ENCODE data around the gene CHMP4B.

DNA sequence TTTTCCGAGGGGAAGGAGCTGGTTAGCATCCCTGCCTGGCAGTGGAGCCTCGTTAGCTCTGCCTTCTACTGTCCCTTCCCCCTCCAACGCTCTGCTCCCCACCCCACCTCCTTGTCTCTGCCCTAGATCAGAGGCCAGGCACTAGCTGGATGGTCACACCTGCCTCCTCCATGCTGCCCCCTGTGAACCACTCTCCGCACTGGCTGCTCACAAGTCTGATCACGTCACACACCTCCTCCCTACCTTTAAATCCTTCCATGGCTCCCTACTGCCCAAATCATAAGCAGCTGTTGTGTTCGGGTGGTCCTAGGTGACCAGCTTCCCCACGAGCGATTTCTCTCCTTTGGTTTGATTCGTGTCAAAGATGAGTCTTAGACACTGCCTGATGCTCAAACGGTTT, 71.3 kb downstream of the CHMP4B start:
- TF ChIP-seq CTCF (IDR thresholded peaks at IDR 0.05) = no peak
- TF ChIP-seq POLR2A (IDR thresholded peaks at IDR 0.05) = no peak
- TF ChIP-seq POLR2AphosphoS5 (IDR thresholded peaks at IDR 0.05) = no peak
